K562 (cell line): ENCODE measurements around the gene MYOZ3.

ENCODE experiments used
- SMARCB1 ChIP-seq: IDR thresholded peaks from 2 replicates; pipeline ENCODE4 v1.6.1; 2011; ENCODE audit warnings: improper control_type of control experiment, low read depth; ENCODE audit not compliant: insufficient read length
- TF ChIP-seq, protein P1 (sequence below), 2 experiments: fragments of 450-650 bp; formaldehyde crosslinking in 1 of 2; IDR thresholded peaks; 2 replicates each; pipeline versions ENCODE4 v1.4.0 to v1.6.1; 2014 to 2020; ENCODE audit warnings: mild to moderate bottlenecking in 2 of 2, borderline replicate concordance in 1 of 2, low read depth in 1 of 2

DNA sequence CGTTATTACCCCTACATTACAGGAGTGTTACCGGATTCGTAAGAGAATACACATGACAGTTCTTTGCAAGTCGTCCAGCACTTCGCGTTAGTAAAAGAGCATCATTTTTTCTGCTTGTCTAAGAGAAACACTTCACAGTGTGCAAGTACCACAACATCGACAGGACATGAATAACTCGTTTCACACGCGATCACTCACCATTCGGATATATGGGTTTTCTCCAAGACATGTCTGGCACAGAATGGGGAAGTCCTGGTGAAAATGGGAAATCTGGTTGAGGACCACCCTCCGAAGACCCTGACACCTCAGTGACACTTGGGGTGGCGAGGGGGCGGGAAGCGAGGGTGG lies 39.2 kb downstream of the MYOZ3 start:
- no peak for TF ChIP-seq SMARCB1
- TF ChIP-seq, protein P1, sequence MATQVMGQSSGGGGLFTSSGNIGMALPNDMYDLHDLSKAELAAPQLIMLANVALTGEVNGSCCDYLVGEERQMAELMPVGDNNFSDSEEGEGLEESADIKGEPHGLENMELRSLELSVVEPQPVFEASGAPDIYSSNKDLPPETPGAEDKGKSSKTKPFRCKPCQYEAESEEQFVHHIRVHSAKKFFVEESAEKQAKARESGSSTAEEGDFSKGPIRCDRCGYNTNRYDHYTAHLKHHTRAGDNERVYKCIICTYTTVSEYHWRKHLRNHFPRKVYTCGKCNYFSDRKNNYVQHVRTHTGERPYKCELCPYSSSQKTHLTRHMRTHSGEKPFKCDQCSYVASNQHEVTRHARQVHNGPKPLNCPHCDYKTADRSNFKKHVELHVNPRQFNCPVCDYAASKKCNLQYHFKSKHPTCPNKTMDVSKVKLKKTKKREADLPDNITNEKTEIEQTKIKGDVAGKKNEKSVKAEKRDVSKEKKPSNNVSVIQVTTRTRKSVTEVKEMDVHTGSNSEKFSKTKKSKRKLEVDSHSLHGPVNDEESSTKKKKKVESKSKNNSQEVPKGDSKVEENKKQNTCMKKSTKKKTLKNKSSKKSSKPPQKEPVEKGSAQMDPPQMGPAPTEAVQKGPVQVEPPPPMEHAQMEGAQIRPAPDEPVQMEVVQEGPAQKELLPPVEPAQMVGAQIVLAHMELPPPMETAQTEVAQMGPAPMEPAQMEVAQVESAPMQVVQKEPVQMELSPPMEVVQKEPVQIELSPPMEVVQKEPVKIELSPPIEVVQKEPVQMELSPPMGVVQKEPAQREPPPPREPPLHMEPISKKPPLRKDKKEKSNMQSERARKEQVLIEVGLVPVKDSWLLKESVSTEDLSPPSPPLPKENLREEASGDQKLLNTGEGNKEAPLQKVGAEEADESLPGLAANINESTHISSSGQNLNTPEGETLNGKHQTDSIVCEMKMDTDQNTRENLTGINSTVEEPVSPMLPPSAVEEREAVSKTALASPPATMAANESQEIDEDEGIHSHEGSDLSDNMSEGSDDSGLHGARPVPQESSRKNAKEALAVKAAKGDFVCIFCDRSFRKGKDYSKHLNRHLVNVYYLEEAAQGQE (IDR thresholded peaks at IDR 0.05; ENCODE audit: borderline replicate concordance), result no peak
- TF ChIP-seq, protein P1 (CRISPR knock-in tag; IDR thresholded peaks at IDR 0.05; ENCODE audit: low read depth), result no peak
